Nephron (organoid): ENCODE data around the gene TFIP11.

Experiments used
- H3K27ac Mint-ChIP-seq, 3 experiments: 2 replicates each; pipeline ENCODE4 v1.8.0; 2020; ENCODE audit warnings: mixed read lengths in 3 of 3, mild to moderate bottlenecking in 2 of 3, moderate library complexity in 1 of 3
- H3K27me3 Mint-ChIP-seq: 2 replicates; pipeline ENCODE4 v1.8.0; 2021; ENCODE audit warnings: low read depth, mild to moderate bottlenecking, moderate library complexity, mixed read lengths
- H3K36me3 Mint-ChIP-seq: 2 replicates; pipeline ENCODE4 v1.8.0; 2020; ENCODE audit warnings: low read depth, mixed read lengths
- H3K4me1 Mint-ChIP-seq: 2 replicates; pipeline ENCODE4 v1.8.0; 2020; ENCODE audit warnings: mixed read lengths
- H3K4me3 Mint-ChIP-seq, 3 experiments: 2 replicates each; pipeline ENCODE4 v1.8.0; 2020; ENCODE audit warnings: mild to moderate bottlenecking in 3 of 3, mixed read lengths in 3 of 3, moderate library complexity in 2 of 3
- H3K9me3 Mint-ChIP-seq: 2 replicates; pipeline ENCODE4 v1.8.0; 2020; ENCODE audit warnings: mixed read lengths
- CTCF ChIP-seq, 3 experiments: fragments of 200-600 bp; sonication (generic); IDR thresholded peaks; one replicate each; pipeline ENCODE4 v1.5.0; 2021; ENCODE audit warnings: antibody characterized with exemption in 3 of 3; ENCODE audit not compliant: unreplicated experiment in 3 of 3

Gene TFIP11

GRCh38 chr22:26513838-26514237 lies 1.6 kb upstream of the TFIP11 start:
- peak overlapping the region; percentile 92 to 99 (median 94) for H3K27ac Mint-ChIP-seq
- TF ChIP-seq CTCF (IDR thresholded peaks at IDR 0.05; ENCODE audit: unreplicated experiment in 3 of 3) = no peak
- H3K36me3 Mint-ChIP-seq = peaks cover 11% of the 10 kb centered on the region
- peaks cover 33% of the 10 kb centered on the region for H3K4me1 Mint-ChIP-seq
- H3K9me3 Mint-ChIP-seq = no peaks in the 10 kb centered on the region
- no peaks in the 10 kb centered on the region for H3K27me3 Mint-ChIP-seq
- H3K4me3 Mint-ChIP-seq = peak overlapping the region; percentile 99 to 100 (median 100)

GRCh38 chr22:26508148-26508547 lies 4.1 kb downstream of the TFIP11 start:
- no peaks in the 10 kb centered on the region for H3K9me3 Mint-ChIP-seq
- peaks cover 43% of the 10 kb centered on the region for H3K36me3 Mint-ChIP-seq
- H3K27me3 Mint-ChIP-seq = no peaks in the 10 kb centered on the region
- H3K27ac Mint-ChIP-seq = no peak overlapping the region
- no peak for TF ChIP-seq CTCF (IDR thresholded peaks at IDR 0.05; ENCODE audit: unreplicated experiment in 3 of 3)
- peaks cover 21% of the 10 kb centered on the region for H3K4me1 Mint-ChIP-seq
- no peak overlapping the region for H3K4me3 Mint-ChIP-seq

GRCh38 chr22:26503758-26504157 lies 8.5 kb downstream of the TFIP11 start:
- TF ChIP-seq CTCF (IDR thresholded peaks at IDR 0.05; ENCODE audit: unreplicated experiment in 3 of 3) = no peak
- no peak overlapping the region for H3K4me3 Mint-ChIP-seq
- no peaks in the 10 kb centered on the region for H3K27me3 Mint-ChIP-seq
- peak overlapping the region in 1 of 3 experiments; percentile 64 for H3K27ac Mint-ChIP-seq
- H3K4me1 Mint-ChIP-seq = no peaks in the 10 kb centered on the region
- H3K36me3 Mint-ChIP-seq = peaks cover 61% of the 10 kb centered on the region
- no peaks in the 10 kb centered on the region for H3K9me3 Mint-ChIP-seq

GRCh38 chr22:26502688-26503561 lies 9.3 kb downstream of the TFIP11 start:
- H3K4me3 Mint-ChIP-seq = no peak overlapping the region
- H3K9me3 Mint-ChIP-seq = no peaks in the 10 kb centered on the region
- no peaks in the 10 kb centered on the region for H3K27me3 Mint-ChIP-seq
- peaks cover 67% of the 10 kb centered on the region for H3K36me3 Mint-ChIP-seq
- TF ChIP-seq CTCF (IDR thresholded peaks at IDR 0.05; ENCODE audit: unreplicated experiment in 3 of 3) = peak; percentile 47 to 51 (median 50)
- H3K27ac Mint-ChIP-seq = peak overlapping the region in 2 of 3 experiments; percentile 37 to 64
- no peaks in the 10 kb centered on the region for H3K4me1 Mint-ChIP-seq

- Mint-ChIP-seq H3K36me3 (peaks cover 73% of the 10 kb centered on the region), H3K4me1 (no peaks in the 10 kb centered on the region), H3K4me3 (no peak overlapping the region), H3K27ac (no peak overlapping the region), H3K9me3 (no peaks in the 10 kb centered on the region), H3K27me3 (no peaks in the 10 kb centered on the region)
- no peak for TF ChIP-seq CTCF (IDR thresholded peaks at IDR 0.05; ENCODE audit: unreplicated experiment in 3 of 3)
These were observed 10.3 kb downstream of the TFIP11 start for GRCh38 chr22:26501996-26502395.
